Smooth muscle cell of the brain vasculature (primary cell): ENCODE data around the gene SLC2A13.

Experiments
- DNase-seq: peaks from one replicate; pipeline ENCODE4 v3.0.0-alpha.2; 2012; ENCODE audit warnings: low read depth, low spot score

SLC2A13 gene

DNA sequence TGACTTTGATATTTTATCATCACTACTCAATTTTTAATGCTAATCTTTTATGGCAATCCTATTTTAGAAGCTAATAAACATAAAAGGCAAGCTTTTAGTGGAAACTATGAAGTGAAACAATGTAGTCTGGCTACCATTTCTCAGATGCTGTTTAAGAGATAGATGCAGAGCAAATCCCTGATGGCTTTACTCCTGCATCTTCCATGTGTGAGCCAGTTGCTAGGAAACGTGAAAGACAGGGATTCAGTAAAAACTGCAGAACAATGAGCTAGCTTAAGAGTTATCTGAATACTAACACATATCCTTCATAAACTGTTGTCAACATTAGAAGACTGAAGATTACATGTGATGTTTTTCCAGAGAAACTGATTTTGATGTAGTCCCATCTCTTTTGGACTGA, 112.6 kb downstream of the SLC2A13 start:
- DNase-seq = no peak

DNA sequence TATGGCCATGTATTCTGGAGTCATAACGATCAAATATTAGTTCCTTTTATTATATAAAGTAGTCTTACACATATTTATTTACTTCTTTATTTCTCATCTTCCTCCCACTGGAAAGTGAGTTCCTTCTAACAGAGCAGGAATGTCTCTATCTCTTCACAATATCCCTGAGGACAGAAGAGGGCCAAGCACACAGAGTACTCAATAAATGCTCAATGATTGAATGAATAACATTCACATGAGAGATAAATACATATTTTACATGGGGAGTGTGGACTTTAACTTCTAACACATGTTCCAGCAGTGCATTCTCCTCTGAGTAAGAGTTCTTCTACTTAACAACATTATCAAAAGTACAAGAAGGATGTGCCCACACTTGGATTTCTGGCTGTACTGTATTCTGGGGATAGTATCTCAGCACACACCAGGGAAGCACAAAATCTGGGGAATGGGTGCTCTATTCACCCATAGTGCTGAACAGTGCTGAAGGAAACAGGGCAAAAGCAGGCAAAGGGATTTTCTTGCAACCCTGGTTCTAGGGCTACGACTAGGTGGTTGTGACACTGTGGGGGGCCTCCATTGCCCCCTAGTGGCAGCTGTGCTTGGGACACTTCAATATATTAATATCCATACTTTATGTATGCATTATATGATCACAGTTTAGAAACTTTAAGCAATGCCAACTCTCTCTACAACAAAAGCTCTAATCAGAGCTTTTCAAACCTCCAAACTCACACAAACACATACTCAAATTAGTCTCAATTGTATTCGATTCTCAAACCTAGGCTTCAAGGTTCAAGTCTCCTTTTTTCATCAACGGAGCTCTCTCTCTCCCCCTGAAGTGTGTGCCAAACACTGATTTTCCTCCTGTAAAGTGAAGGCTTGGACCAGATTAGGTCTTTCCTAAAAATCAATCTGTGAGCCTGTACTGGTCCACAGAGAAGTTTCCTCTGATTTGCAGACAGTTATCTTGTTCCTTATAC, 115.5 kb downstream of the SLC2A13 start:
- DNase-seq = peak; percentile 20

DNA sequence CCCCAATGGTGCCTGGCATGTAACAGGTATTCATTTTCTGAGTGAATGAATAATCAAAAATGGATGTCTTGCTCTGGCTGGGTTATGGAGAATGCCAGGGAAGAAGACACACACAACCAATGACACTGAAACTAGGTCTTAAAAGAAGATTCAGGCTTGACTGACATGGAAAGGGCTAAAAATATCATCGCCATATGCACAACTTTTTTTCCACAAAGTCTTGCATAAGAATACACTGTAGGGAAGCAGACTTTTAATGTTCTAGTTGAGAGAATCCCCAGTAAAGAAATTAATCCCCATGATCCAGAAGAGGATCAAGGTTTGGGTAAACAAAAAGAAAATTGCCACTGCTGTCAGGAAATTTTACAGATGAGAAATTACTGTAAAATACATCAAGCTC, 116.4 kb downstream of the SLC2A13 start:
- no peak for DNase-seq

DNA sequence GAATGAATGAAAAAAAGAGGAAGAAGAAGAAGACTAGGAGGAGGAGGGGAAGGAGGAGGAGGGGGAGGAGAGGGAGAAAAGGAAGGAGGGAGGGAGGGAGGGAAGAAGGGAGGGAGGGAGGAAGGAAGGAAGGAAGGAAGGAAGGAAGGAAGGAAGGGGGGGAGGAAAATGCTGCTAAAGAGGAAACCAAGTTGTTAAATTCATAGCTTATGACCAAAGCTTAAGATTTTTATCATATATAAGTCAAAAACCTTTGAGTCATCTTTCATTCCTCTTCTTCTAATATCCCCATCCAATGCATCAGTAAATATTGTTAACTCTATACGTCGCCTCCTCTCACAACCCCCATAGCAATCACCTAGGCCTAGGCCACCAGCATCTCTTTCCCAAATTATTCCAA, 117.3 kb downstream of the SLC2A13 start:
- DNase-seq = no peak

DNA sequence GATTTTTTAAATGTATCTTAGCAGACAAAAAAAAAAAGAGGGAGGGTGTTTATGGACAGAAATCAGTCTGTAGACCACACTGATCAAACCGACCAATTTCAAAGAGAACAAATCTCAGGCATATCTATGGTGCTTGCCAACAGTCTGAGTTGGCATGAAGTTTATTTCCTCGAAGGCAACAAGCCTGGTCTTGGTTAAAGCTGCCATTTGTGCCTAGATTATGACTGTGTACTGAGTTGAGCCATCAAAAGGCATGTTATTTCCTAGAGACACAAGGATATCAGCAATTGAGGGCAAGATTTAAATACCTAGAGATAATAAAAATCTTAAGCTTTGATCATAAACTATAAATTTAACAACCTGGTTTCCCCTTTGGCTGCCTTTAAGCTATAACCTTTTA, 119.2 kb downstream of the SLC2A13 start:
- no peak for DNase-seq

DNA sequence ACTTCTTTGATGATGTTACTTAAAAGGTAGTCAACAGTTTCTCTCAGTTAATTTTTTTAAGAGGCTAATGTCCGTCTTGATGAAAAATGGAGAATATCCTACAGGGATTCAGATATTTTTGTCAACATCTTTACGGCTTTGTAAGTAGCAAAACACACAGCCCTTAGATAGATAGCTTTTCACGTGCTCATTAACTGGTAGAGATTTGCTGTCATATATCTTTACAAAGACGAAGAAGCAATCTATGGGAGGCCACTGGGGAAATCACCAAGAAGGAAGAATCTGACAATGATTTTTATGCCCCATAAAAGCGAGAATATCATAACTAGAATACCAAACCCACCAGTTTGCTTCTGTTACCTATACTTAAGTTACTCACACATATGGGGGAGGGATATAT, 121.2 kb downstream of the SLC2A13 start:
- no peak for DNase-seq

DNA sequence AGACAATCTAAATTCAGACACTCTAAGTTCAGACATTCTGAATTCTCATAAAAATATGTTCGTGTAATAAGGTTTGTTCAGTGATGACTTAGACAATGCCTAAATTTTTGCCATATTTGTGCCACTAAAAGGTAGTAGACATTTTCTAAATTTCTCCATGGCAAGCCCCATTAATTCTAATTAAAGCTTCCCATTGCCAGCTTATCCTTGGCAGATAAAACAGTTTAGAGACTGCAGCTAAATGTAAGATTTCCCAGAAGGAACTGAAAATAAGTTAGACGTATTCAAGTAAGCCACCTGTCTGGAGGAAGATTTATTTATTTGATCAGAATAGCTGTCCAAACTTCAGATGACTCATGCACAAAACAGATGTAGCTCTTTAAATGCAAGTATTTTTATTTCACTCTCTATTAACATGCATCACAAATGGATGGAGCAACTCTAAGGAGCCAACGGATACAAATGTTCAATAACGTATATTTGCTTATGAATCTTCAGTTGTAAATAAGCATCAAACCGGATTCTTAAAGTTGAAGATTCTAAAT, 130.4 kb downstream of the SLC2A13 start:
- no peak for DNase-seq

DNA sequence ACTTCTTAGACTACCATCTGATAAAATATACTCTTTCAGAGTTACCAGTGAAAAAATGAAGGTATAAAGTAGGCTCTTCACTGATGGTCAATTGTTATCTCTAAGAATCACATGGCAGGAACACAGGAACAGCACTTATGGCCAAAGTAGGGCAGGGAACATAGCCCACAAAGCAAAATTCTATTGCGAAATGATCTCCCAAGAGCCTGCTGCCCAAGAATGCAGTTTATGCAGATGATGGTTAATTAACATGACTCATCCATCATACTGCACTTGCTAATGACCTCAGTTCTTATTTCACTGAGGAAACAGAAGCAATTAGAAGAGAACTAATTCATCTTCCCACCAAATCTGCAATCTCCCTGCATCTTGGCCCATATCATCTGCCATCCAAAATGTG, 133.8 kb downstream of the SLC2A13 start:
- DNase-seq = no peak

DNA sequence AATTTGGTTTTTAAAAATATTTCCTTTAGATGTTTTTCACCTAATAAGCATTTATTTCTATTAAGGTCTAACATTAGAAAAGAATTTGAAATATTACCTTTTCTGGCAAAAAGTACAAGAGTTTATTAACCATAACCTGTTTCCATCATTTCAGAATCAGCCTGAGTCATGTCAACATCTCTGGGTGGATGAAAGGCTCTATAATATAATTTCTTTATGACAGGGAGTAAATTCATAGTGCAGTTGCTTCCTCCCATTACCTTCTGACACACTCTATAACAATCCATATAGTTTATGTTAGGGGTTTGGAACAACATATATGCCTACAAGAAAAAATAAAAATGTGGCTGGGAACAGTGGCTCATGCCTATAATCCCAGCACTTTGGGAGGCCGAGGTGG, 134.5 kb downstream of the SLC2A13 start:
- no peak for DNase-seq

DNA sequence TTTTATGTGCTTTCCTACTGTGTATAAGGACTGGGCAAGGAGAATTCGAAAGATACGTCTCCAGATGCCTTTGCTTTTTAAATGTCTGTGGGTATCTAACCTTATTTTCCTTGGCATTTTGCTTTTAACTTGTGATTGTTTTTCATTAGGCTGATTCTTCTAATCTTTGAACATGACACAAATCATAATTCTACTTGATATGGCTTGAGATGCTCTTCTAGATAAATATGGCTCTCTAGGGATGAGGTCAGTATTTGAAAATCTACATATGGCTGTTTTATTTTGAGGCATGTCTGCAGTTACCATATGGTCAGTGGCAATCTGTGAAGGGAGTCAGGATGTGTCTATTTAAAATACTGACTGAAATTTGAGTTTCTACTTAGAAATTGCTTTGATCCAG, 139.2 kb downstream of the SLC2A13 start:
- no peak for DNase-seq

DNA sequence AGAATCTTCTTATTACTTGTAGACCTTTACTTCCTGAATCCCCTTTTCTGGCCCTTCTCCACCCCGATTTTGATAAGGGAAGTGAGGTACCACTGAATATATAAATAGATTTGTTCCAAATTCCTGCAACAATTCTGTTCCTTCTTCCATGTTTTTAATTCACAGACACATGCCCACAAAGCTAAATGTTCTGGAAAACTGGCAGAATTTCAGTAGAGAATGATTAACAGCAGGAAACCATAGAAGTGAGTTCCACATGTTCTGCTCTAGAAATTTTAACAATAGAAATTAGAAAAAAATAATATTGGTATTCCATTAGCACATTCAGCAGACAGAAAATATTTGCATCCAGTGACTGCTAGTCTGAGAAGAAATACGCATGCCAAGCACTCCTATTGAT, 139.6 kb downstream of the SLC2A13 start:
- DNase-seq = no peak

DNA sequence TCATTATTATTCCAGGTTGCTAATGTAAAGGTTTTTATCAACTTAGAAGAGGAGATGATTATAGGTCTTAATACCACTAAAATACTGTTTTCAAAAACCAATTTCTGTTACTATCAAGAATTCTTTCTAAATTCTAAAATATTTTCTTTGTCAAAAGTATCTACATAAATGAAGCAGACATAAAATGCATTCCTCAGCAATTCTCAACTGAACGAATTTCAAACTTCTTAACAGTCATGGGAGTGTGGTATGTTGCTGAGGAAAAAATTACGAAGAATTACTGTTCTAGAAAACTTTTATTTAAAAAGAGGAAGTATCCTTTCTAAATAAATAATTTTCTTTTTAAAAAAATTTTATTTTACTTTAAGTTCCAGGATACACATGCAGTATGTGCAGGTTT, 146.4 kb downstream of the SLC2A13 start:
- DNase-seq = no peak

DNA sequence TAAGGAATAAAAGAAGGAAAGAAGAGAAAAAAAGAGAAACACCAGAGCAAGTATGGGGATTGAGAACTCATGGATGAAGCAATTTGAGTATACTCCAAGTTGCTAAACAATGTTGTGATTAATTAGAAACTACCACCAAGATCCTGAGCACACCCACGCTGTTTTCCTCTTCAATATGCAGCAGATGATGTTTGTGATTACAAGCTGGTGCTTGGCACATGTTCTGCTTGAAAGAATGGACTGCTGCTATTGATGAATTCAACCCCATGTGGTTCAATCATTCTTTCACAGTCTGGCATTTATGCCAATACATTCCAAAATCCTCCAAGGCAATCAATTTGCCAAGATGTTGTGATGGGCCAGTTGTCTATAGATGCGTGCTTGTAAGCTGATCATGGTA, 146.8 kb downstream of the SLC2A13 start:
- no peak for DNase-seq

DNA sequence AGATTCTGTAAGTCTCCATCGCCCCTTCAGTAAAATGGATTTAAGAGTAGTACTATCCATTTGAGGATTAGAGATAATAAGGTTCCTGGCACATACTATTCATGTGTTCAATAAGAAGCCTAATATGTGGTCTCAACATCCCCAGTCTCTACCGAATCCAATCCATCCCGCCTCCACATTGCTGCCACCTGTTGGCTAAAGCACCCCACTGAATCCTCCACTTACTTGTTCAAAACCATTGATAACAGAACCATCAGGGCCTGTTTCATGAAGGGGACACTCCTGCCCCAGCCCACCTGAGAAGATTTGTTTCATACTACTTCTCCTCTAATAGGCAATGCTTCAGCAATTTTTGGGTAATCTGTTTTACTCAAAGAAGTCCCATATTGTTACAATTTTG, 147.5 kb downstream of the SLC2A13 start:
- no peak for DNase-seq

DNA sequence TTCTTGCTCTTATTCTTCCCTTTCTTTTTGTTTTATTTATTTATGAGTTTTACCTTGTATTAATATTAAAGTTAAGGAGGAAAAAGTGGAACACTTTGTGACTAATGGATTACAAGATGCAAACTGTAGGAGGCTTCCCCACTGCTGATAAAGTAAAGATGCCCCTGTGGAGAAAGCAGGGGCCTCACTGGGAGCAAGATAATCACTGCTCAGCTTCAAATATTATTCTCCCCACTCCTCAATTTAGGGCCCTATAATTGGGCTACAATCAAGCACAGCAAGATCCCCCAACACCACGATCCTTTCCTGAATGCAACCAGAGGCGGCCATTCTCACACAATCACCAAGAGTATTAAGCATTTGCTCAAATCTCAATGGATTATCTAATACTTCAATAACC, 149.2 kb downstream of the SLC2A13 start:
- DNase-seq = no peak

DNA sequence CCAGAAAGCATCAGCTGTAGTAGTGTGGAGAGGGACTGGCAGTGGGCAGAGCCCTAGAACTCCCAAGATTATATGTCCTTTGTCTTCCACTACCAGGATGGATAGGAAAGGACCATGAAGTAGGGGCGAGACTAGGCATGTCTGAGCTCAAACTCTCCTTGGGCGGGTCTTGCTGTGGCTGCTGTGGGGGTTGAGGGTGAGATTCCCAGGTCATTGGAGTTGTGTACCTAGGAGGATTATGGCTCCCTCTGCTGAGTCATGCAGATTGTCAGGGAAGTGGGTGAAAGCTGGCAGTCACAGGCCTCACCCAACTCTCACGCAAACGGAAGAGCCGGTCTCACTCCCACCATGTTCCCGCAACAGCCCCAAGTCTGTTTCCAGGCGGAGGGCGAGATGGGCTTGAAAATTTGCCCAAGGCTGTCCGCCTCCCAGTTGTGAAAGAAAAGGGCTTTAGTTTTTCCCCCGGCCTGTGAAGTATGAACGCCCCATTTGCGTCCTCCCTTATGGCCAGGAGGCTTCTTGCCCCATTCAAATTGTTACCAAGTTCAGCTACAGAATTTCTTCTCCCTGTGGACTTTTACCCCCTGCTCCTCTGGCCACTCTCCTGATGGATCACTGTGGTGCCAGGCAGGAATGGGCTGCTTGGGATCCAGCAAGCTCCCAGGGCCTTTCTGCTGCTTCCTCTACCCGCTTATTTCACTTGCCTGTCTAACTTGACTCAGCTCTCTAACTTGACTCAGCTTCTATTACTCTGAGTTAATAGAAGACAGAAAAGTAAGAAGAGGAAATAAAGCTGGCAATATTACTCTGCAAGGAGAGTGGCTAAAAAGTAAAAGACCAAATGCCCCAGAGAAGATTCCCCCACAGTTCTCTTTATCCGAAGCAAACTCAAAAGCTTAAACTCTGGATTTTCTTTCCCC, 159.3 kb downstream of the SLC2A13 start:
- no peak for DNase-seq

DNA sequence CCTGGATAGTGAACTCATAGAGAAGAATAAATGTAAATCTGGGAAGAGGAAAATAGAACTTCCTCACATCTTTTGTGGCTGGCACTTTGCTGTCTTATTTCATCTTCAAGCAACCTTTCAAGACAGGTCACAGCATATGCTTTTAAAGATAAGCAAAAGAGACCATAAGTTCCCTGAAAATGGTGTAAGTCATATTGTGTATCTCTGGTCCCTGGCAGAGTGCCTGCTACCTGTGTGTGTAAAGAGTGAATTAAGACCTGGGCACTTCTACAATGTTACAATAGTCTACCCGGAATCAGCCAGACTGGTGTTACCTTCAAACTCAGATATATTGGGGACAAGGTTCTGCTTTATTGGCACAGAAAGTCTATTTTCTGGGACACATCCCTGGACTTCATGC, 168.8 kb downstream of the SLC2A13 start:
- DNase-seq = no peak

DNA sequence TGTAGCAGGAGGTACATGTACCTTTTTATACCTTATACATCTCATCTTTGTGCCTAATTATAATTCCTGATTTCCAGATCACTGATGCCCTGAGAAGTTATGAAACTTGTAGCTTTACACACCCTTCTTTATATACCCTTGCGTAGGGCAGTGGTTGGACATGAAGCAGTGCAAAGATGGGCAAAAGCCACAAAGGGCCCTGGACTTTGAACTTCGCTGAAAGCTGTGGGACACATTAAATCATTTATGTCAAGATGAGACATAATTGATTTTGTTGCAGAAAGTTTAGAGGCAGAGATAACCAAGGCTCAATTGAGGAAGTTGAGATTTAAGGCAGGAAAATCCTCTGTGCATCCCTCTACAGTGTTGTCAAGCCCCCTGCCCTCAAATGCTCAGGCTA, 170.0 kb downstream of the SLC2A13 start:
- no peak for DNase-seq

DNA sequence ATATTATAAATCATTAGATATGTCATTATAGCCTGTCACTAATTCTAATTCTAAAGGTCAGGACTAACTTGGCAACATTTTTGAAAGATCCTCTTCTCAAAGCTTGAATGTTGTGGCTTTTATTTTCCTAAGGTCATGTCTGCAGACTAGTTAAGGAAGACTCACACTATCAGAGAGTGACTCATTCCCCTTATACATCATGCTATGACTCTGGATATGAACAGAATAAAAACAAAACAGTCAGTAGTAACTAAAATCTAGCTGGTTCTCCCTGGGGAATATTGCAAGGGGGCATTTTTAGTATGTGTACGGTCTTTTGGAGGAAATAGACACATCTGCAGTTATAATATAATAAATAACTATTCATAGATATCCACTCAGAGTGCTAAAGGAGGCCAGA, 170.6 kb downstream of the SLC2A13 start:
- peak; percentile 13 for DNase-seq

DNA sequence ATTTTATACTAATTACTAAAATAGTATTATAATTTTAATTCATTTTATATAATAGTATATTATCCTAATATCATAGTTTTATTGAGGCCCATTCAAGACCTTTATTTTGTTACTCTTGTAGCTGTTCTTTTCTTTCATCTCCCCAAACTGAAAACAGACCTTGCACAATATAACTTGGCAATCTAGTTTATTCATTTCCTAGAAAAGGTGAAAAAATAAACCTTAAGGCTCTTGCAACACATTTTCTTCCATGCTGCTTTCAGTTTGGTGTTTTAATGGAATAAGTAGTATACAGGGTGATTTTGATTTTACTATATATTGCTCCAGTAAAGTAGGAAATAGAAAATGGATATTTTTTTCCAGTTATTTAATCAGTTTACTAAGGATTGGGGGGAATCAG, 174.0 kb downstream of the SLC2A13 start:
- DNase-seq = no peak

DNA sequence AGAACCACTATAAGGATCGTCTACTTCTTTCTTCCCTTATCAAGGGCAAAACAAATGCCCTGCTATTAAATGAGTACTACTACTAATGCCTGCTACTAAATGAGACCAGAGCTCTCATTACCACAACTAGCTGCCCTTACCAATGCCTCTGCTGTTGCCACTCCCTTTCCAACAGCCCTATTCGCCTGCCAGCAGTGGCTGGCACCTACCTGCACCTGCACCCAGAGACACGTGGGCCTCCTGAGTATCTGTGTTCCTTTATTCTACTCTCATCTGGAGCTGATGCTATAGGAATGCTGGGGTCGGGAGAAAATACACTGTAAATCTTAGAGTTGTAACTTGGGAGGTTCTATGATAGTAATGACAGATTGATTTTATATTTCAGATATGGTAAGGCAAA, 174.7 kb downstream of the SLC2A13 start:
- no peak for DNase-seq

DNA sequence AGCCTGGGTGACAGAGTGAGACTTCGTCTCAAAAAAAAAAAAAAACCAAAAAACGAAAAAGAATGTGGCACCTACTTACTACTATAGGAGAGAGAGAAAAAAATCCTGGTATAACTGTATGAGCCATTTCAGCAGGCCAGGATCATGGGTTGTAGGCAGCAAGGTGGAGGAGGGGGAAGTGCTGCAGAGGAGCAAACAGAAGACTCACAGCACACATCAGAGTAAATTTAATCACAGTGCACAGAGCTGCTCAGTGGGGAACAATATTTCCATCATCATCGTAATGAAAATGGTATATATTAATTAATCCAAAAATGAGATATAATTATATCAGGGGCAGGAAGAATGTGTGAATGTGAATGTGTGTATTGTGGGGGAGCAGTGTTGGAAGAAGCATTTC, 175.8 kb downstream of the SLC2A13 start:
- DNase-seq = no peak
